DMS 273 (cell line): ENCODE results near the gene KCTD14.

ENCODE experiments used
- DNase-seq: peaks from one replicate; lab custom pipeline; 2025; ENCODE audit not compliant: unreplicated experiment; lab: John Stamatoyannopoulos, UW

KCTD14 gene

GRCh38 chr11:77966338-77966737 lies 56.7 kb downstream of the KCTD14 start:
- DNase-seq: no peak
